GM21737 (cell line): ENCODE results near the gene AFF3.
"Not testable (repeated sequence)": the region's sequence is repeated elsewhere in the genome, so short reads cannot be mapped to it uniquely, and the experiment has no call there.

Source experiments
- ATAC-seq: cut with Tn5 transposase; IDR thresholded peaks from one replicate; pipeline ENCODE4 v1.9.1; 2021; ENCODE audit warnings: mild to moderate bottlenecking, moderate library complexity; ENCODE audit not compliant: unreplicated experiment

Gene AFF3

DNA sequence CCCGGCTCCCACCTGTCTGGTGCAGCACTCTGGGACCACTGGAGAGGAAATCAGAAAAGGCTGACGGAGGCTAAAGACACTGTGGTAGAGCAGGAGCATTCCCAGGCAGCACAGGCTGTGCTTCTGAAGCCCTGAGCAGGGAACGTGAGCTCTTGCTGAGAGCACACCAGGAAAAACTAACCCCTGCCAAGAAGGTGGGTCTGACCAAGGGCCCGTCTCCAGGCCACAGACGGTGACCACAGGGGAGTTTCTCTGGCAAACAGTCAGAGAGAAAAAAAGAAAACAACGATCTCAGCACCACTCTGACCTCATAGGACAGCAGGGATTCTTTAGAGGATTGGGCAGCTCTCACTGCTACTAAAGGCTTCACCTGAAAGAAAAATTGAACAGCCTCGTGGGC, 201.4 kb downstream of the AFF3 start:
- ATAC-seq = no peak

DNA sequence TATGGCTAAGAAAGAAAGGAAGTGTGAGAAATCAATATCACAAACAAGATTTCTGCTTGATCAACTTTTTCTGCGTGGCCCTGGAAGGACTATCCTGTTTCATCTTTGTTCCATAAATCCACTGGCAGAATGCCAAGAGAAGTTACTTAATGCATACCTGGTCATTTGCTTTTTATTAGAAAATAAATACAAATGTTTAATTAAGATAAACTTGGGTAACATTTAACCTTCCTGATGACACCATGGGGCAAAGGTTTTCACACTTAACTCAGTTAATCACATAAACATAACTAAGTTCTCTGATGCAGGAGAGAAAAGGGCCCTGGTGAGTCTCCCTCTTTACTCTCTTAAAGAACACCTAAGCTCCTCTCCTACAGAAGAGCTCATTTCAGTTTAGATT, 203.3 kb downstream of the AFF3 start:
- no peak for ATAC-seq

DNA sequence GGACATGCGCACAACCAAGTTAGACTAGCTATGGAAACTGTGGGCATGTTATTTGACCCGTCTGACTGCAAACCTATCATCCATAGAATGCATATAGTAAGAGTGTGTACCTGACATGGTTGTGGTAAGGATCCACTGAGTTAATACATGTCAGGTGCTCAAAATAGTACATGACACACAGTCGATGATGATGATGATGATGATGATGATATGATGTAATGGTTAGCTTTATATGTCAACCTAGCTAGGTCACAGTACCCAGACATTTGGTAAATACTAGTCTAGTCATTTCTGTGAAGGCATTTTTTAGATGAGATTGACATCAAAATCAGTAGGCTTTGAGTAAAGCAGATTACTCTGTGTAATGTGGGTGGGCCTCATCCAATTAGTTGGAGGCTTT, 204.1 kb downstream of the AFF3 start:
- no peak for ATAC-seq

DNA sequence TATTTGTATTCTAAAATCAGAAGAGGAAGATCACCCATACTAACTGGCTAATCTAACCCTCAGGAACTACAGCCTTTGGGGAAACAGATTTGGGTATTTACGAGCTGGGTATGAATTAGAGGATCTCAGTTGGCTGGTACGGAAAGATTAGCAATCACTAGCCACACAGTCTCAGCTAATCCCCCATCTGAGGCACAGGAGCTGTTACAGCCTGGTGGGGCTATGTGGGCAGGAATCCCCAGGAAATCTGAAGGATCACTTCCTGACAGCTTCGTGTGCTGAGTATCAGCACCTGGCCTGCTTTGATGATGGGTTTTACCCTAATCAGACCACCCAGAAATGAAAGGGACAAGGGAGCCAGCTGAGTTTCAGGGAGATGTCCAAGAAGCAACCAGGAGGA, 206.3 kb downstream of the AFF3 start:
- ATAC-seq = no peak

DNA sequence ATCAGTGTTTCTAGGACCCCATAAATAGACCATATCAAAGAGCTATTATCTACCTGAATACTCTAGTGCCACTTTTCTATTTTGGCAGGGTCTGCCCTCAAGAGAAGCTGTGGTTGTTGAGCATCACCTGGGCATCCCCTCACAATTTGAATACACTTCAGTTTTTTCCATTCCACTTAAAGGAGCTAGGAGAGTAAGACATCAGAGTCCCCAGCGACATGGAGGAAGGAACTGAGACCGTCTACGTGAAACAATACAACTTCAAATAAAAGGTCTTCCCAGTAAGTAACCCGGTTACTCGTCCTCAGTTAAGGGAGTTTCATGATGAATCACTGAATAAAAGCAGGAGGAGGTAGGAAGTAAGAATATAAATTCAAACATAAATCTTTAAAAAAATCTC, 206.7 kb downstream of the AFF3 start:
- ATAC-seq = no peak

DNA sequence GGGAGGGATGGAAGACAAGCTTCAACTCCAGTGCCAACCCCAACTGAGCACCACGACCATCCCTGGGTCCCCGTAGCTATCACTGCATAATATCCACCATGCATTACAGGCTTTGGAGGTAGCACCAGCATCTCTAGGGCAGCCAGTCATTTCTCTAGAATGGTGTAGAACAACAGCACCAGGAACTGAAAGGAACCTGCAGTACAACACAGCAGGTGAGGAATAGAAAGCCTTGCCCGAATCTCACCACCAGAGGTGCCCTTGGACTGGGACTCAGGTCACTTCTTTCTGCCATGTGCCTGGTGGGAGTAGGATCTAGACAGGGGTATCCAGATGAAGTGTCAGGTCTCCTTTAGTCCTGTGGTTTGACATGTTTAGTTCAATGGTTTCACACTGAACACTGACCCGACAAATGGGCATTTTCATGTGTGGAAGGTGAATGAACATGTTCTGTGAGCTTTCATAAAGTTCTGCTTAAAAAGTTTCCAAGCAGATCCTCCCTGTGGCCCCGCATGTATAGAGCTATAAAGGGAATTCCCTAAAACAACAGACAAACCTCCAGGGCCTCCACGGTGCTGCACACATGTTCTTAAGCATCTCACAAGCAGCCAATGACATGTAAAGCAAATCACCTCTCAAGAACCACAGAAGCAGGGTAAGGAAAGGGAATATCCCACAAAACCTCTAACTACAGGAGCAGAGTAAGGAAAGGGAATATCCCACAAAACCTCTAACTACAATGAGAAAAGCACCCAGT, 208.3 kb downstream of the AFF3 start:
- ATAC-seq = no peak

DNA sequence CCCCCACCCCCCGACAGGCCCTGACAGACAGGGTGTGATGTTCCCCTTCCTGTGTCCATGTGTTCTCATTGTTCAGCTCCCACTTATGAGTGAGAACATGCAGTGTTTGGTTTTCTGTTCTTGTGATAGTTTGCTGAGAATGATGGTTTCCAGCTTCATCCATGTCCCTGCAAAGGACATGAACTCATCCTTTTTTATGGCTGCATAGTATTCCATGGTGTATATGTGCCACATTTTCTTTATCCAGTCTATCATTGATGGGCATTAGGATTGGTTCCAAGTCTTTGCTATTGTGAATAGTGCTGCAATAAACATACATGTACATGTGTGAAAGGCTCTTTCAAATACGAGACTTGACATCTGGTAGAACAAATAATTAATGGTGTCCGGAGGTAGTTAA, 208.9 kb downstream of the AFF3 start:
- not testable (repeated sequence) for ATAC-seq

DNA sequence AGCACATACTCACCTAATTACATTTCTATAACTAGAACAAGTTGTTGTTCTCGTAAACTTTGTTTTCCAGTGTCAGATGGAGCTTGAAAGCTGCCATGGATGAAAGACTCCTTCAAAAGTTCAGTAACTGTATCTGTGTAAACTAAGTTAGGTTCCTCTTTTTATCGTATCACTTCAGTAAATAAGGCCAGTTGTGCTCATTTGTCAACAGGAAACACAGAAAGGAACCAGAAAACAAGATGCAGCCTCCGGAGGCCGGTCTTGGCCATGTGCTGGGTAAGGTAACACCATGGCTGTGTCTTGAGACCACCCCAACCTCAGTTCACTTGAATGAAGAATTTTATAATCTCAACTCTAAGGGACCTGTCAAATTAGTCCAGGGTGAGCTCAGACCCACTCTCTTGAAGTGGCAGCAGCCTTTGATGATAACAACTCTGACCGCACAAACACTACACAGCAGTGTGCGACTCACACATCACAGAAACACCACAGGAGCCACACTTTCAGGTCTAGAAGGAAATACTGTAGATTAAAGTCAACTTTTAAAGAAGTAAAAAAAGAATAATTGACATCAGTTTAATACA, 213.8 kb downstream of the AFF3 start:
- no peak for ATAC-seq

DNA sequence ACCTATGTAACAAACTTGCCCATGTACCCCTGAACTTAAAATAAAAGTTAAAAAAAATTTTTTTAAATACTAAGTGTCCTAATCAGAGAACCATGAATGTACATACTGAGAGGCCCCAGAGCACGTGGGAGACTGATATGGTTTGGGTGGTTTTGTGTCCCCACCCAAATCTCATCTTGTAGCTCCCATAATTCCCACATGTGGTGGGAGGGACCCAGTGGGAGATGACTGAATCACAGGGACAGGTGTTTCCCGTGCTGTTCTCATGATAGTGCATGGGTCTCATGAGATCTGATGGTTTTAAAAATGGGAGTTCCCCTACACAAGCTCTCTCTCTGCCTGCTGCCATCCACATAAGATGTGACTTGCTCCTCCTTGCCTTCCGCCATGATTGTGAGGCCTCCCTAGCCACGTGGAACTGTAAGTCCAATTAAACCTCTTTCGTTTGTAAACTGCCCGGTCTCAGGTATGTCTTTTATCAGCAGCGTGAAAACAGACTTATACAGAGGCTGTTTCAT, 214.6 kb downstream of the AFF3 start:
- ATAC-seq = not testable (repeated sequence)

DNA sequence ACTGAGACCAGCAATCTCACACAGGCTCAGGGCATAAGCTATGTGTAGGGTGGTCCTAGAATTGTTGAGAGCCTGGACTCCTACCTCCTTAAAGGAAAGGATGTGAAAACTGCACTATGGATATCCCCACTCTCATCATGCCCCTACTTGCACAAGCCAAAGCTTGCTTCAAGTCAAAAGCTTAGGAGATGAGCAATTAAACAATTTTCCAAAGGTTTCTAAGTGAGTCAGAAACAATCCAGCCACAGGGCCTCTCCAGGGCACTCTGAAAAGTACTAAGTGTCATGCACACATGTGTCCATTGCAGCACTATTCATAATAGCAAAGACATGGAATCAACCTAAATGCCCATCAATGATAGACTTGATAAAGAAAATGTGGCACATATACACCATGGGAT, 215.4 kb downstream of the AFF3 start:
- no peak for ATAC-seq

DNA sequence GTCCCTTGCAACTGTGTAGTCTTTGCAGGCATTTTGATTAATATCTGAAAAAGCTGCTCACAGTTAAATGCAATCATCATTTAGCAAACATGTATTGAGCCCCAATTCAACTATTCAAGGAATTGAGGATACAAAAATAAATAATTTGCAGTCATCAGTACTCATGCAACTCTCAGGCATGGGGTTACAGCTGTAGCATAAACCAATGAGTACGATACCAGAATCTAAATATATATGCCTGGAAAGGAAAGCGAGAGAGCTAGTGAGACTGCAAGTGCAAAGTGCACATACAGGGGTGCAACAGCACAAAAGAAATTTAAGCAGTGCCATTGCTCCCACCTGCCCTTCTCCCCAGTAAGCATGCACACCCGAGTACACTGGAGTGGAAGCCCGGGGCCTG, 216.4 kb downstream of the AFF3 start:
- ATAC-seq = no peak

DNA sequence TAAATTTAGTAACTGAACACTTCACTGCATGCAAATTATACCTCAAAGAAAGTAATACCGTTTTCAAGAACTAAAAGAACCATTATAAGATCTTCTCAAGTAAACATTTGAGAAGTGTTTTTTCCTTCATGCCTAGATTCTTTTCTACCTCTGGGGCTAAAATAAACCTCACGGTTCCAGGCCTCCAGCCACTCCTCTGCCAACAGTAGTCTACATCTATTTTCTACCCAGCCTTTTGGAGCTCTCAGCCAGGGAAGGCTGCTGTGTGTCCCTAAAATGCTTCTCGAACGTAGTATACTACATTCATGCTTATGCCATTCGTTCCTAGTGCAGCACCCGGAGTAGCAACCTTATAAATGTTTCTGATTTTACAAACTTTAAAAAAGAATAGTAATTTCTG, 219.7 kb downstream of the AFF3 start:
- ATAC-seq = no peak

DNA sequence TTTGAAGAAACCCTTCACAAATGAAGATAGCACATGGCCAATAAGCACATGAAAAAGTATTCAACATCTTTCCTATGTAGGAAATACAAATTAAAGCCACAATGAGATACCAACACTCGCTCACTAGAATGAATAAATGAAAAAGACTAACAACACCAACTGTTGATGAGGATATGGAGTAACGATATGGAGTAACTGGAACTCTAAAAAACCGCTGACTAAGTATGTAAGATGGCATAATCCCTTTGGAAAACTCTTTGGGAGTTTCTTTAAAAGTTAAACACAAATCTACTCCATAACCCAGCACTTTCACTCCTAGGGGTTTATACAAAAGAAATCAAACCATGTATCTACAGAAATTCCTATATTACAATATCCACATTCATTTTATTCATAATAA, 220.5 kb downstream of the AFF3 start:
- no peak for ATAC-seq

DNA sequence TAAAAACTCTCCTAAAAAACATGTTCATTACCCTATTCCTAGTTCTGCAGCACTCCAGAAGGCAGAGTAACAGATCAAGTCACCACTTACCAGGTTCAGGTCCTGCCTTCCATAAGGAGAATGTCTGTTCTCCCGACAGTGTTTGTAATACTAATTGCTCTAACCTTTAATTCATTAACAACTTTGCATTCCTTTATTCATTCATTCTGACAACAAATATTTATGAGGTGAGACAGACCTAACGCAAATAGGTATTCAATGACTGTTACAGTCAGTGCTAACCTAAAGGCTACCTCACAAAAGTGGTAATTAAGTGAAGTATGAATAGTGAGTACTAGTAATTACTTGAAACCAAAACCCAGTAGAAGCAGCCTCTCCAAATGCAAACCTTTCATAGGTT, 224.0 kb downstream of the AFF3 start:
- ATAC-seq = no peak

DNA sequence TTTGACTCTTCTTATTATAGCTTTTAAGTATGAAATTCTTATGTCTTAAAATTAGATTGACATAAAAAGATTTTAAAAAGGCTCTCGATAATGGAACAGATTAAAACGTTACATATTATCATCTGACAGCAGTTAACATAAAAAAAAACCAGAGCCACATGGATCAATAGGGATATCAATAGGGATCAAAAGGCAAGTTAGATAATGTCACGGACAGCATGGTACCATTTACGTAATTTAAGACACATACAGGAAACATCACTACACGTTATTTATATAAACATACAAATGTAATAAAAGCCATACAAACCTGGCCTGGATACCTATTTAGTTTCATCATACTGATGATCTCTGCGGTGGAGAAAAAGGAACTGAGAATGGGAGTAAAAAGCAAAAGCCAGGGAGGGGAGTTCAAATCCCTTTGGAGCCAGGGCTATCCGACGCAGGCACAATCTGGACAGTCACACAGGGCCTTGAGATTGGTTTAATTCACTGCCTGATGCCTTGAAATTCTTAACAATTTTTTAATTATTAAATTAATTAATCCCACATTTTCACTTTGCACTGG, 227.2 kb downstream of the AFF3 start:
- ATAC-seq = no peak

DNA sequence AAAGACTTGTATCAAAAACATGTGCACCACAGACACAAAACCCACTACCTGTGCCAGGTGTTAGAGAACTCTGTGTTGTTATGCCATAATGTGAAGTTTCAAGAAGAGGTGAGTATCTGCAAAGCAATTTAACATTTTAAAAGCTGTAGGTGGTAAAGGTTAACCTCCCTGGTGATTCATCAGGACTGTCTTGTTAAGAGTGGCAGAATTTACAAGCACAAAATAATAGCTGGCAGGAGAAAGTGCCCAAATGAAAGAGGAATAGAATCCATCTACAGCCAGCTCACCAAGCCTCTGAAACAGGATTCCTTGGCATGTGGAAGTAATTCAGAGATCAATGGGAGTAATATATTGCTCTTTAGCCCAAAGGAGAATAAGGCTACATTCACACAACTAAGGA, 230.7 kb downstream of the AFF3 start:
- no peak for ATAC-seq

DNA sequence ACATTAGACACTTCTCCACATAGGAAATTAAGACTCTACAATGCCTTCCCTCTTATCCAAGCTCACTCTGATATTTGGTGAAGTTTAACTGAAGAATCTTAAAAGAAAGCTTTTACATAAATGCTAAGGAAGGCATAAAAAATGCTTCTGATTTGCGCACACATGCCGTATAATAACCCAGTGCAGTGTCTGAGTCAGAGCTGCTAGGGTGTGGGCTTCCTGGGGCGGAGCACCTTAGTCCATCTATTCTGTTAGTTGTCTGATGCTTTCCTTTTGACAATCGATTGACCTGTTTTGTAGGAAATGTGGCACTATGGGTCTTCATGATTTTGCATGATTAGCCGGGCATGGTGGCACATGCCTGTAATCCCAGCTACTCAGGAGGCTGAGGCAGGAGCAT, 231.5 kb downstream of the AFF3 start:
- no peak for ATAC-seq

DNA sequence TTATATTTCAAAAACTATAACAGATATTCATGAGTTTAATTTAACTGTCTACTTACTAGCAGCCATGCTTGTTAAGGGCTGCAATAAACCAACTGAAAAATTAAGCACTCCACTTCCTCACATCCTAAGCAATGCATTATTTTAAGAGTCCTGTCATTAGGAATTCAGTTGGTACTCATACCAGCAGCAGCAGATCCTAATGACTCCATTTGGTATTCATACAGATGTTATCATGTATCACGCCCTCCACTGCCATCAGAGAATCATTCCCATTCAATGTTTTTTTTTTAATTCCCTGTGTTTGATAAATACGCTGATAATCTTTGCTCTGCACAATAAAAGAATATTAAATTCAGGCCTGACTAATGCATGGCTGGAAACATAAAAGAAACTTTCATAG, 236.8 kb downstream of the AFF3 start:
- no peak for ATAC-seq

DNA sequence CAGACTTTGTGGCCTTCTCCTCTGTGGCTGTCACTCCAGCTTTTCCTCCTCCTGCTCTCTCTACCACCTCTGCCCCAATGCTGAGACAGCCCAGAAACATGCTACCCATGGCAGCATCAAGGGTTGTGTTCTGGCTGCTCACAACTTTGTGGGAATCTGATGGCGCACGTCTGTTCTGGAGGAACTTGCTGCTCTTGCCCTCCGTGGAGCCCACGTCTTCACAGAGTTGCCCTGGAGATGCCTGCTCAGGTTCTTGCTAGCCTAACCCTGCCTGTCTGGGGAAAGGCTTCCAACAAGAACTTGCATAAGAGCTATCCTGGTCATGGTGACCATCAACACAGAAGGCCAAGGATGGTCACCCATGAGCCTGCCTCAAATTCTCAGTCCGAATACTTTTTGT, 237.4 kb downstream of the AFF3 start:
- ATAC-seq = no peak

DNA sequence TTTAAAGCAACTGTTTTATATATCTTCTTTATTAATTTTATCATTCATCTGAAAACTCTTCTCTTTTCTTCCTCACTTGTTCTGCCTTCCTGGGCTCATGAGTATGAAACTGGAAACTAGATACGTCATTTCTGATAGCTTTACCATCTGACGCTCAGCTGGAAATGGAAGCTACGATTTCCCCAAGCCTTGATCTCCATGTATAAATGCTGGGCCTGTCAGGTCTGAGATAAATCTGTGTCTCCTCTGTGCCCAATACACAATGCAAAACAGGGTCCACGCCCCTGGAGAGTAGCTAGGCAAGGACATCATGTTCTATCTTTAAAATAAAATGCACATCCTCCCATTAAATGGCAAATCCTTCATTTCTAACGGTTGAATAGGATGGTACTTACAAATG, 238.4 kb downstream of the AFF3 start:
- no peak for ATAC-seq

DNA sequence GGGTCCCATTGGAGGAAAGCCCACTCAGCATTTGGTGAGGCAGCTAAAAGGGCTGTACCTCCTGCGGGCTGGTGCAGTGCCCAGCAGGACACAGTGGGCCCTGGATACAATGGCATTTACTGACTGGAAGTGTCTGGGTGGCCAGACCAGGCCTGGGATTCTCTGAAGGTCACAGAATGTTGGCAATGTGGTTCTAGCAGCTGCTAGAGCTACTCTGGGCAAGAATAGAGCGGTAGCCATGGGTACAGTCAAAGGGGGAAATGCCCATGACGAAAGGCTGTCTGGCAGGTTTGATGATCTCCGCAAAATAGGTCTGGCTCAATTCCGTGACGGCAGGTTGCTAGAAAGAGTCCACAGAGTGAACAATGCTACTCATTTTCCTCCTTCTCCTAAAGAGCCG, 241.8 kb downstream of the AFF3 start:
- ATAC-seq = no peak

DNA sequence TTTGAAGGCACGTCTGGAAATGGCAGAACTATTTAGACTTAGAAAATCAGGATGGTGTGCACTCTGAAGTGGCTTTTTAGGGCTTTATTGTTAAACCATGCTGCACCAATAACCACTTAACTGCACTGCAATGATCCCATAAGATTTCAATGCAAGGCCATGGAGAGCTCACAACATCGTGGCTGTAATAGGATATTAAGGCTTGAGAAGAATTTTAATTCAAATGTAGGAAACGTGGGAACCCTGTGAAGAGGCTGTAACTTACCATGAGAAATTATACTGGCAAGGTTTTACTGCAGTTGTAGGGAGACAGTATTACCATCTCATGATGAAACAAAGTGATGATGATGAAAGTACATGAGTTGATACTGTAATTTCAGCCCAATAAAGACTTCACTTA, 242.5 kb downstream of the AFF3 start:
- ATAC-seq = no peak
